HepG2 (cell line): Measurements from ENCODE around the gene SIRT5. TPM values are rescaled to one million over a fixed set of nuclear protein-coding genes. Genes with fewer than 3 reads are reported as not detected.

Experiments
- CBFB ChIP-seq: sonication (generic); formaldehyde crosslinking; IDR thresholded peaks from 2 replicates; pipeline ENCODE4 v1.4.0; 2020; ENCODE audit warnings: missing genetic modification reagents
- CHD2 ChIP-seq: IDR thresholded peaks from 2 replicates; pipeline ENCODE4 v1.6.1; 2011; ENCODE audit warnings: low read depth, low read length, improper control_type of control experiment
- FOXO1 ChIP-seq: sonication (generic); formaldehyde crosslinking; IDR thresholded peaks from 2 replicates; pipeline ENCODE4 v1.4.0; 2020; ENCODE audit warnings: missing genetic modification reagents
- HNRNPL ChIP-seq: fragments of 200-400 bp; formaldehyde crosslinking; IDR thresholded peaks from 2 replicates; pipeline ENCODE4 v1.6.1; 2017; ENCODE audit warnings: mild to moderate bottlenecking, low read depth, low read length
- ISL2 ChIP-seq: sonication (generic); formaldehyde crosslinking; IDR thresholded peaks from 2 replicates; pipeline ENCODE4 v1.5.0; 2020; ENCODE audit warnings: missing genetic modification reagents
- POLR2G ChIP-seq: fragments of 200-400 bp; formaldehyde crosslinking; IDR thresholded peaks from 2 replicates; pipeline ENCODE4 v1.6.1; 2018; ENCODE audit warnings: mild to moderate bottlenecking, low read depth, low read length, moderate library complexity
- SETDB1 ChIP-seq: sonication (generic); formaldehyde crosslinking; IDR thresholded peaks from 2 replicates; pipeline ENCODE4 v1.5.1; 2020; ENCODE audit warnings: missing genetic modification reagents, mild to moderate bottlenecking, borderline replicate concordance
- SOX5 ChIP-seq: IDR thresholded peaks from 2 replicates; pipeline ENCODE4 v1.6.1; 2016; ENCODE audit warnings: borderline replicate concordance
- TEAD3 ChIP-seq: optimal IDR thresholded peaks from 2 replicates; pipeline ENCODE3; 2016; ENCODE audit warnings: borderline replicate concordance
- ZNF235 ChIP-seq: sonication (generic); formaldehyde crosslinking; IDR thresholded peaks from 2 replicates; pipeline ENCODE4 v1.8.1; 2023; ENCODE audit warnings: mild to moderate bottlenecking, missing genetic modification reagents, borderline replicate concordance
- ZNF382 ChIP-seq: sonication (generic); formaldehyde crosslinking; IDR thresholded peaks from 2 replicates; pipeline ENCODE4 v1.5.0; 2020; ENCODE audit warnings: missing genetic modification reagents, mild to moderate bottlenecking, borderline replicate concordance
- ZNF530 ChIP-seq: sonication (generic); formaldehyde crosslinking; IDR thresholded peaks from 2 replicates; pipeline ENCODE4 v1.5.0; 2020; ENCODE audit warnings: low read depth, mild to moderate bottlenecking, missing genetic modification reagents
- ZSCAN29 ChIP-seq: sonication (generic); formaldehyde crosslinking; conservative IDR thresholded peaks from 2 replicates; pipeline ENCODE4 v1.4.0; 2020; ENCODE audit warnings: mild to moderate bottlenecking, missing genetic modification reagents
- polyA plus RNA-seq, 8 experiments: library from polyadenylated mRNA; depleted of rRNA in 3 of 8; stranded (reverse) in 7 of 8; unstranded in 1 of 8; fragments of >200 nt; fragmentation: Illumina TruSeq in 4 of 8; extraction: Trizol in 4 of 8; gene quantifications; 2 replicates each; pipeline versions ENCODE4 v1.2.1 to v1.2.3, GENCODE V29; 2011 to 2016; ENCODE audit warnings: low read depth in 4 of 8, missing spikeins in 1 of 8, mixed read lengths in 1 of 8; ENCODE audit not compliant: insufficient read depth in 1 of 8
- total RNA-seq, 5 experiments: library from RNA; depleted of rRNA; stranded (reverse); fragments of >200 nt; fragmentation: Illumina TruSeq; extraction: Trizol; gene quantifications; 2 replicates each; pipeline ENCODE4 v1.2.3, GENCODE V29; 2016; ENCODE audit warnings: low read depth in 1 of 5
- TF ChIP-seq, protein P1 (sequence below): sonication (generic); formaldehyde crosslinking; conservative IDR thresholded peaks from 2 replicates; pipeline ENCODE4 v1.4.0; 2020; ENCODE audit warnings: missing genetic modification reagents
- TF ChIP-seq, protein P2 (sequence below): sonication (generic); formaldehyde crosslinking; IDR thresholded peaks from 2 replicates; pipeline ENCODE4 v1.5.0; 2020; ENCODE audit warnings: mild to moderate bottlenecking, missing genetic modification reagents, borderline replicate concordance
- TF ChIP-seq, protein P3 (sequence below): sonication (generic); formaldehyde crosslinking; IDR thresholded peaks from 2 replicates; pipeline ENCODE4 v1.5.1; 2020; ENCODE audit warnings: mild to moderate bottlenecking, moderate library complexity, missing genetic modification reagents
- TF ChIP-seq, protein P4 (sequence below): sonication (generic); formaldehyde crosslinking; IDR thresholded peaks from 2 replicates; pipeline ENCODE4 v1.4.0; 2020; ENCODE audit warnings: missing genetic modification reagents, low read depth, mild to moderate bottlenecking, borderline replicate concordance
- TF ChIP-seq, protein P5 (sequence below): sonication (generic); formaldehyde crosslinking; IDR thresholded peaks from 2 replicates; pipeline ENCODE4 v1.4.0; 2020; ENCODE audit warnings: missing genetic modification reagents

Gene SIRT5
- total and polyA plus RNA-seq, 2 of the 13 experiments (the other 11 are each of a cell fraction or from before 2014, with no cell fraction given) = 14.1 to 16.6 TPM

DNA sequence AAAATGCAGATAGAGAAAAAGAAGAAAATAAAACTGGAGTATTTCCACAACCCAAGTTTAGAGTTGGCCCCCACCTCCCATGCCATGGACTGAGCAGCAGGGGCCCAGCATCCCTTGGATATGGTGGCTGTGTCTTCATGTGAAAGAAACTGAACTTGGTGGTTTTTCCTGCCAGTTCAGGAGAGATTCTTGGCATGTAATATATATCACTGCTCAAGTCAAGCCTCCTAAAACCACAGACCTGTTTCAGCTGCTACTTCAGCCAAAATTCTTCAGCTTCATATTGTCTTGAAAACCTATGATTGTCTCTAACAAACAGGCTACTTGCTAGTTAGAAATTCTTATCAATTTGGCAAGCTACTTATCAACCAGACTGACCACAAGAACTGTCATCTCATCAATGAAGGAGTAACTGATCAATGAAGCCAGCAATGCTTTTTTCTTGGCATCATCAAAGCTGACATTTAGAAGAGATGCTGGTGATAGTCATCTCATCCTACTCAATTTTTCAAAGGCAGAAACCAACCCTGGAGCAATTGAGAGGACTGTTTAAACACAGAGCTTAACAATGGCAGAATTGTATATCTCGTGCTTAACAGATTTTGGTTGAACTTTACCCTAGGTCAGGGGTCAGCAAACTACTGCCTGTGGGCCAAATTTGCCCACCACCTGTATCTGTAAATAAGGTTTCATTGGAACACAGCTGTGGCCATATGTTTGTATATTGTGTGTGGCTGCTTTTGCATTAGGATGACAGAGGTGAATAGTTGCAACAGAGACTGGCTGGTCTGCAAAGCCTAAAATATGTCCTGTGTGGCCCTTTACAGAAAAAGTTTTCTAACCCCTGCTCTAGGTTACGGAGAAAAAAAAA is 30.4 kb downstream of the SIRT5 start (continued):
- TF ChIP-seq, protein P1, sequence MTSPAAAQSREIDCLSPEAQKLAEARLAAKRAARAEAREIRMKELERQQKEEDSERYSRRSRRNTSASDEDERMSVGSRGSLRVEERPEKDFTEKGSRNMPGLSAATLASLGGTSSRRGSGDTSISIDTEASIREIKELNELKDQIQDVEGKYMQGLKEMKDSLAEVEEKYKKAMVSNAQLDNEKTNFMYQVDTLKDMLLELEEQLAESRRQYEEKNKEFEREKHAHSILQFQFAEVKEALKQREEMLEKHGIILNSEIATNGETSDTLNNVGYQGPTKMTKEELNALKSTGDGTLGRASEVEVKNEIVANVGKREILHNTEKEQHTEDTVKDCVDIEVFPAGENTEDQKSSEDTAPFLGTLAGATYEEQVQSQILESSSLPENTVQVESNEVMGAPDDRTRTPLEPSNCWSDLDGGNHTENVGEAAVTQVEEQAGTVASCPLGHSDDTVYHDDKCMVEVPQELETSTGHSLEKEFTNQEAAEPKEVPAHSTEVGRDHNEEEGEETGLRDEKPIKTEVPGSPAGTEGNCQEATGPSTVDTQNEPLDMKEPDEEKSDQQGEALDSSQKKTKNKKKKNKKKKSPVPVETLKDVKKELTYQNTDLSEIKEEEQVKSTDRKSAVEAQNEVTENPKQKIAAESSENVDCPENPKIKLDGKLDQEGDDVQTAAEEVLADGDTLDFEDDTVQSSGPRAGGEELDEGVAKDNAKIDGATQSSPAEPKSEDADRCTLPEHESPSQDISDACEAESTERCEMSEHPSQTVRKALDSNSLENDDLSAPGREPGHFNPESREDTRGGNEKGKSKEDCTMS (CRISPR knock-in tag) = peak; percentile 72; the same call in 1 of the 2 replicates
- TF ChIP-seq SETDB1 (CRISPR knock-in tag) = no peak
- TF ChIP-seq, protein P2, sequence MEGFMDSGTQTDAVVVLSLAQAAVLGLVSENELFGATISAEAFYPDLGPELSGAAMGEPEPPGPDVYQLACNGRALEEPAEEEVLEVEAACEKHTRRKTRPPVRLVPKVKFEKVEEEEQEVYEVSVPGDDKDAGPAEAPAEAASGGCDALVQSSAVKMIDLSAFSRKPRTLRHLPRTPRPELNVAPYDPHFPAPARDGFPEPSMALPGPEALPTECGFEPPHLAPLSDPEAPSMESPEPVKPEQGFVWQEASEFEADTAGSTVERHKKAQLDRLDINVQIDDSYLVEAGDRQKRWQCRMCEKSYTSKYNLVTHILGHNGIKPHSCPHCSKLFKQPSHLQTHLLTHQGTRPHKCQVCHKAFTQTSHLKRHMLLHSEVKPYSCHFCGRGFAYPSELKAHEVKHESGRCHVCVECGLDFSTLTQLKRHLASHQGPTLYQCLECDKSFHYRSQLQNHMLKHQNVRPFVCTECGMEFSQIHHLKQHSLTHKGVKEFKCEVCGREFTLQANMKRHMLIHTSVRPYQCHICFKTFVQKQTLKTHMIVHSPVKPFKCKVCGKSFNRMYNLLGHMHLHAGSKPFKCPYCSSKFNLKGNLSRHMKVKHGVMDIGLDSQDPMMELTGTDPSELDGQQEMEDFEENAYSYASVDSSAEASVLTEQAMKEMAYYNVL = peak; percentile 93
- TF ChIP-seq ZNF382 (CRISPR knock-in tag) = no peak
- TF ChIP-seq CBFB (CRISPR knock-in tag) = peak; percentile 99
- TF ChIP-seq, protein P3, sequence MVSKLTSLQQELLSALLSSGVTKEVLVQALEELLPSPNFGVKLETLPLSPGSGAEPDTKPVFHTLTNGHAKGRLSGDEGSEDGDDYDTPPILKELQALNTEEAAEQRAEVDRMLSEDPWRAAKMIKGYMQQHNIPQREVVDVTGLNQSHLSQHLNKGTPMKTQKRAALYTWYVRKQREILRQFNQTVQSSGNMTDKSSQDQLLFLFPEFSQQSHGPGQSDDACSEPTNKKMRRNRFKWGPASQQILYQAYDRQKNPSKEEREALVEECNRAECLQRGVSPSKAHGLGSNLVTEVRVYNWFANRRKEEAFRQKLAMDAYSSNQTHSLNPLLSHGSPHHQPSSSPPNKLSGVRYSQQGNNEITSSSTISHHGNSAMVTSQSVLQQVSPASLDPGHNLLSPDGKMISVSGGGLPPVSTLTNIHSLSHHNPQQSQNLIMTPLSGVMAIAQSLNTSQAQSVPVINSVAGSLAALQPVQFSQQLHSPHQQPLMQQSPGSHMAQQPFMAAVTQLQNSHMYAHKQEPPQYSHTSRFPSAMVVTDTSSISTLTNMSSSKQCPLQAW (CRISPR knock-in tag) = peak; percentile 89
- peak; percentile 100 for TF ChIP-seq ISL2
- TF ChIP-seq TEAD3 (CRISPR knock-in tag) = peak; percentile 68
- TF ChIP-seq SOX5 (CRISPR knock-in tag) = peak; percentile 100
- TF ChIP-seq FOXO1 (CRISPR knock-in tag) = peak; percentile 88
- TF ChIP-seq HNRNPL = no peak
- TF ChIP-seq, protein P4, sequence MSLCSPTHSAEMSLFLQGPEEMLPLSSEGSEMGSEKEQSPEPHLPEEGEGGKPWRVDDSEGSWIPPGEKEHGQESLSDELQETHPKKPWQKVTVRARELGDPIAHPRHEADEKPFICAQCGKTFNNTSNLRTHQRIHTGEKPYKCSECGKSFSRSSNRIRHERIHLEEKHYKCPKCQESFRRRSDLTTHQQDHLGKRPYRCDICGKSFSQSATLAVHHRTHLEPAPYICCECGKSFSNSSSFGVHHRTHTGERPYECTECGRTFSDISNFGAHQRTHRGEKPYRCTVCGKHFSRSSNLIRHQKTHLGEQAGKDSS (CRISPR knock-in tag) = no peak
- TF ChIP-seq ZNF530 (CRISPR knock-in tag) = no peak
- TF ChIP-seq ZSCAN29 = peak; percentile 91
- TF ChIP-seq POLR2G = peak; percentile 30; the same call in 1 of the 2 replicates
- TF ChIP-seq ZNF235 = no peak
- TF ChIP-seq, protein P5, sequence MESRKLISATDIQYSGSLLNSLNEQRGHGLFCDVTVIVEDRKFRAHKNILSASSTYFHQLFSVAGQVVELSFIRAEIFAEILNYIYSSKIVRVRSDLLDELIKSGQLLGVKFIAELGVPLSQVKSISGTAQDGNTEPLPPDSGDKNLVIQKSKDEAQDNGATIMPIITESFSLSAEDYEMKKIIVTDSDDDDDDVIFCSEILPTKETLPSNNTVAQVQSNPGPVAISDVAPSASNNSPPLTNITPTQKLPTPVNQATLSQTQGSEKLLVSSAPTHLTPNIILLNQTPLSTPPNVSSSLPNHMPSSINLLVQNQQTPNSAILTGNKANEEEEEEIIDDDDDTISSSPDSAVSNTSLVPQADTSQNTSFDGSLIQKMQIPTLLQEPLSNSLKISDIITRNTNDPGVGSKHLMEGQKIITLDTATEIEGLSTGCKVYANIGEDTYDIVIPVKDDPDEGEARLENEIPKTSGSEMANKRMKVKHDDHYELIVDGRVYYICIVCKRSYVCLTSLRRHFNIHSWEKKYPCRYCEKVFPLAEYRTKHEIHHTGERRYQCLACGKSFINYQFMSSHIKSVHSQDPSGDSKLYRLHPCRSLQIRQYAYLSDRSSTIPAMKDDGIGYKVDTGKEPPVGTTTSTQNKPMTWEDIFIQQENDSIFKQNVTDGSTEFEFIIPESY (CRISPR knock-in tag) = peak; percentile 60
- TF ChIP-seq CHD2 = 0 out of 2 replicates have a peak, but pooled peaks have one; percentile 14
